Muscle layer of duodenum (tissue), 2 donors: Measurements from ENCODE around the gene SF3B3.

ENCODE experiments used
- H3K27ac ChIP-seq: one replicate; pipeline ENCODE4 v1.7.0; 2013; ENCODE audit warnings: mild to moderate bottlenecking, low read length
- H3K27me3 ChIP-seq: one replicate; pipeline ENCODE4 v1.7.0; 2013; ENCODE audit warnings: low read depth, mild to moderate bottlenecking, control low read depth, low read length
- H3K36me3 ChIP-seq, 2 donors: one replicate each; pipeline ENCODE4 v1.7.0; 2013; ENCODE audit warnings: low read length in 2 of 2, control low read depth in 1 of 2, mild to moderate bottlenecking in 1 of 2; ENCODE audit not compliant: insufficient read depth in 2 of 2, control insufficient read depth in 1 of 2
- H3K4me1 ChIP-seq, 2 donors: one replicate each; pipeline ENCODE4 v1.7.0; 2013; ENCODE audit warnings: low read length in 2 of 2, mild to moderate bottlenecking in 2 of 2, control low read depth in 1 of 2, moderate library complexity in 1 of 2; ENCODE audit not compliant: insufficient read depth in 2 of 2, control insufficient read depth in 1 of 2
- H3K4me3 ChIP-seq, 2 donors: one replicate each; pipeline ENCODE4 v1.7.0; 2013; ENCODE audit warnings: low read length in 2 of 2, low read depth in 1 of 2, mild to moderate bottlenecking in 1 of 2
- H3K9me3 ChIP-seq, 2 donors: one replicate each; pipeline ENCODE4 v1.7.0; 2013; ENCODE audit warnings: low read length in 2 of 2, control low read depth in 1 of 2, mild to moderate bottlenecking in 1 of 2; ENCODE audit not compliant: control insufficient read depth in 1 of 2
- donor health status: healthy.

SF3B3 gene

DNA sequence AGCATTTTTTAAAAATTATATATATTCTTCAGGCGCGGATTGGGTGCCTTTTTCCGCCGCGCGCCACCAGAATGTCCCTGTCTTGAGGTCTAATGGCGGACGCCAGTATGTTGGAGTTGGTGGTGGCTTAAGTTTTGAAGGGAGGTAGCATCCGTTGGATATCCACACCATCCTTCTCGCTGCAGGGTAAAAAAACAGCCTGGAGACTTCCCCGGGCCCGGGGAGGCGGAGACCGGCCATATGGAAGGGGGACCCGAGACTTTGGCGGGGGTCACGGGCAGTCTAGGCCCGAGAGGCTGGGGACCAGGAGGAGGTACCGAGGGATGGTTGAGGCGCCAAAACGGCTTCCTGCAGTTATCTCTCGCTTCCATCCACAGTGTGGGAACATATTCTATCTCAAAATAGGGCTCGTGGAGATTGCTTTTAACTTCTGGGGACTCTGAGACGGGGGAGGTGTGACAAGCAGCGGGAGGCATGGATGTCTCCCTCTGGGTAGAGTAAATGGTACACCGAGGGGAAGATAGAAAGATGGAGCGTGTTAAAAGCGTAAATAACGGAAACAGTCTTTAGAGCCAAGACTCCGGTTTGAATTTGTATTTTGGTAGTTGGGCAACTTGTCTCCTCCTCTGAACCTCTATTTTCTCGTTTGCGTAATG is at the start of gene SF3B3:
Gene SF3B3, plus strand, starts transcription at position 74 of the 656 bp plus-strand sequence. CDS start 2,841 bp downstream, outside the sequence.
- Histone ChIP-seq H3K27ac (peak within 1 kb of the TSS; percentile 99), H3K9me3 (no peaks in the 10 kb centered on the region), H3K4me1 (peaks cover 10 to 40% of the 10 kb centered on the region in 2 donors), H3K36me3 (peaks cover 18 to 19% of the 10 kb centered on the region in 2 donors), H3K27me3 (no peaks in the 10 kb centered on the region), H3K4me3 (peak within 1 kb of the TSS; percentile 99 to 100)

DNA sequence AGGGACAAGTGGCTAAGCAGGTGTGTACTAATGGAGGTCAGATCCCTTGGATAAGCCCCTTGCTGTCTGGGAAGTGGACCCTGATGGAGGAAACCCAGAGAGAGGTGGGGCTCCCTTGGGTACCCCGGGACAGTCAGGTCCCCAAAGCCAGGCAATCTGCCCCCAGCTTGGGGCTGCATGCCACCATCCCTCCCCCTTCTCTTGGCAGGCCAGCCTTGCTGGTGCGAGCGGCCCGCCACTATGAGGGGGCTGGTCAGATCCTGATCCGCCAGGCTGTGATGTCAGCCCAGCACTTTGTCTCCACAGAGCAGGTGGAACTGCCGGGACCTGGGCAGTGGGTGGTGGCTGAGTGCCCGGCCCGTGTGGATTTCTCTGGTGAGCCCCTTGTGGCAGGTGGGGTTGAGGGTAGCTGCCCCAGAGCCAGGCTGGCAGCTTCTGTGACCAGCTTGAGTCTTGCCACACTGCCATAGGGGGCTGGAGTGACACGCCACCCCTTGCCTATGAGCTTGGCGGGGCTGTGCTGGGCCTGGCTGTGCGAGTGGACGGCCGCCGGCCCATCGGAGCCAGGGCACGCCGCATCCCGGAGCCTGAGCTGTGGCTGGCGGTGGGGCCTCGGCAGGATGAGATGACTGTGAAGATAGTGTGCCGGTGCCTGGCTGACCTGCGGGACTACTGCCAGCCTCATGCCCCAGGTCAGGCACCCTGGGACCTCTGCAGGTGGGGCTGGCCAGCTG is 49.1 kb upstream of the SF3B3 start:
- H3K4me3 ChIP-seq, result no peak overlapping the region
- H3K36me3 ChIP-seq, result peaks cover 12 to 62% of the 10 kb centered on the region in 2 donors
- H3K27ac ChIP-seq, result no peak overlapping the region
- H3K9me3 ChIP-seq, result no peaks in the 10 kb centered on the region
- peaks cover 0 to 4% of the 10 kb centered on the region in 2 donors for H3K4me1 ChIP-seq
- no peaks in the 10 kb centered on the region for H3K27me3 ChIP-seq

DNA sequence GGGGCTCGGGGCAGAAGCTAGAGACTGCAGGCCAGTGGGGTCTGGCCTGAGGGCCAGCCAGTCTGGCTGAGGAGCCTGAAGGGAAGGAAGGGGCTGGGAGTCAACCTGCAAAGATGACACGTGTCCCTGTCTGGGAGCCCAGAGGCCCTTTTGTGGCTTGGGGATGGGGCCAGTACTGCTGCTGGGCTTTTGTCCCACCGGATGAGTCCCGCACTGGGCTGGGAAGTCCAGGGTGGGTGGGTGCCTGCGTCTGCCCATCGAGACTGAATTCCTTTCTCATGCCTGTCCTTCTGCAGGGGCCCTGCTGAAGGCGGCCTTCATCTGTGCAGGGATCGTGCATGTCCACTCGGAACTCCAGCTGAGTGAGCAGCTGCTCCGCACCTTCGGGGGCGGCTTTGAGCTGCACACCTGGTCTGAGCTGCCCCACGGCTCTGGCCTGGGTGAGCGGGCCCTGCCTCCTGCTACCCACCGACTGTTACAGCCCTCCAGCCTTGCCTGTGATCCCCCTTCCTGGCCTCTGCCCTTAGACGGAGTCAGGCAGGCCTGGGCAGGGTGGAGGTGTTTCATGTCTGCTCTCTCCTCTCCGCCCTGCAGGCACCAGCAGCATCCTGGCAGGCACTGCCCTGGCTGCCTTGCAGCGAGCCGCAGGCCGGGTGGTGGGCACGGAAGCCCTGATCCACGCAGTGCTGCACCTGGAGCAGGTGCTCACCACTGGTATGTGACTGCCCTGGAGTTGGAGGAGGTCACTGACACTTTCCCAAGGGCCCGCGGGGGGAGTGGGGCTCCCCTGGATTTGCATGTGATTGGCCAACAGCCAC is 48.4 kb upstream of the SF3B3 start:
- no peaks in the 10 kb centered on the region for H3K27me3 ChIP-seq
- H3K27ac ChIP-seq, result no peak overlapping the region
- peaks cover 19 to 69% of the 10 kb centered on the region in 2 donors for H3K36me3 ChIP-seq
- no peaks in the 10 kb centered on the region for H3K9me3 ChIP-seq
- H3K4me3 ChIP-seq, result no peak overlapping the region
- peaks cover 0 to 4% of the 10 kb centered on the region in 2 donors for H3K4me1 ChIP-seq

DNA sequence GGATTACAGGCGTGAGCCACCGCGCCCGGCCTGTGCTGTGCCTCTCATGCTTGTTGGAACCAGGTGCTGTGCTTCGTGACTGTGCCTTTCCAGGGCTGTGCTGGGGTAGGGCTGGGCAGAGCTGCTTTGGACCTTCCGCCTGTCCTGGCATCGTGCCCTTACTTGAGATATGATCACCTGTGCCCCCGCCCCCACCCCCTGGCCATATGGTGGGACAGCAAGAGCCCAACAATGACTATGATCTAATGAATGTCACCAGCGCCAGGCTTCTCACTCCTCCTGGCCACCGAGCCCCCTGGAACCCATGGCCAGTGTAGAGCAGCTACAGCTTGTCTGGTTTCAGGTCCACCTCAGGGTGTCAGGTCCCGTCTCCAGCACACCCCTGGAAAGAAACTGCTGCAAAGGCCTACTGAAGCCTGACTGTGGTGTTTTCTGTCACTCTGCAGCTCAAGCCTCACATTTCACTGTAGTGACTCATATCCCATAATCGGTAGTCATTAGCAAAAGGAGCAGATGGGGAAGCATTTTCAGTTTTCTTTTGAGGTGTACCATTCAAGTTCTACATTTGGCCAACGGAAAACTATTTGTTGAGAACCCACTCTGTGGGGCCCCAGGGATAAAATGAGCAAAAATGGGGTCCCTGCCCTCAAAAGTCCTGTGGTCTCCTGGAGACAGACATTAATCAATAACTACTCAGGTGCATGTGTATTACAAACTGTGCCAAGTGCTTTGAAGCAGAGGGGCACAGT is 47.2 kb upstream of the SF3B3 start:
- peaks cover 29 to 77% of the 10 kb centered on the region in 2 donors for H3K36me3 ChIP-seq
- H3K27me3 ChIP-seq, result no peaks in the 10 kb centered on the region
- H3K9me3 ChIP-seq, result no peaks in the 10 kb centered on the region
- H3K4me1 ChIP-seq, result peaks cover 0 to 4% of the 10 kb centered on the region in 2 donors
- no peak overlapping the region for H3K4me3 ChIP-seq
- H3K27ac ChIP-seq, result peak overlapping the region; percentile 36

DNA sequence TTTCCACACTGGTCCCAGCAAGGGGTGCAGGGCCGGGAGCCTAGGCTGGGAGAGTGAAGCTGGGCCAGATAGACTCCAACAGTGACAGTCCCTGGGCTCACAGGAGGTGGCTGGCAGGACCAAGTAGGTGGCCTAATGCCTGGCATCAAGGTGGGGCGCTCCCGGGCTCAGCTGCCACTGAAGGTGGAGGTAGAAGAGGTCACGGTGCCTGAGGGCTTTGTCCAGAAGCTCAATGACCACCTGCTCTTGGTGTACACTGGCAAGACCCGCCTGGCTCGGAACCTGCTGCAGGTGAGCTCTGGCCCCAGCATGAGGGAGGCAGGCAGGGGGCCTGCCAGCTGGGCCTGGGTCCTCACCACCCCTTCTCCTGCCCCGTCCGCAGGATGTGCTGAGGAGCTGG is 45.4 kb upstream of the SF3B3 start:
- no peaks in the 10 kb centered on the region for H3K9me3 ChIP-seq
- H3K27ac ChIP-seq, result no peak overlapping the region
- peaks cover 42 to 81% of the 10 kb centered on the region in 2 donors for H3K36me3 ChIP-seq
- peaks cover 0 to 4% of the 10 kb centered on the region in 2 donors for H3K4me1 ChIP-seq
- H3K4me3 ChIP-seq, result no peak overlapping the region
- H3K27me3 ChIP-seq, result no peaks in the 10 kb centered on the region

DNA sequence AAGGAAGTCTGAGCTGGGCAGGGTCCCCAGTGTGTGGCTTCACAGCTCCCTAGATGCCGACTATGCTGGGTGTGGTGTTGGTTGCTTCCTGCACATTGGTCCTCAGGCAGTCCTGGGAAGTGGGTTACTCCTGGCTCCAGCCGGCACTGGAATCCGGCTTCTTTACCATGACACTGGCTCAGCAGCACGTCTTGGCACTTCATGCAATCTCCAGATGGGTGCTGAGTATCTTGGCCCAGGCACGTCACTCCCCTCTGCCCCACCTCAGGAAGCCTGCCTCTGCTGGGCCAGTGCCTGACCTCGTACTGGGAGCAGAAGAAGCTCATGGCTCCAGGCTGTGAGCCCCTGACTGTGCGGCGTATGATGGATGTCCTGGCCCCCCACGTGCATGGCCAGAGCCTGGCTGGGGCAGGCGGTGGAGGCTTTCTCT is 44.7 kb upstream of the SF3B3 start:
- Histone ChIP-seq H3K4me1 (peaks cover 0 to 4% of the 10 kb centered on the region in 2 donors), H3K36me3 (peaks cover 43 to 81% of the 10 kb centered on the region in 2 donors), H3K4me3 (no peak overlapping the region), H3K9me3 (no peaks in the 10 kb centered on the region), H3K27ac (no peak overlapping the region), H3K27me3 (no peaks in the 10 kb centered on the region)

DNA sequence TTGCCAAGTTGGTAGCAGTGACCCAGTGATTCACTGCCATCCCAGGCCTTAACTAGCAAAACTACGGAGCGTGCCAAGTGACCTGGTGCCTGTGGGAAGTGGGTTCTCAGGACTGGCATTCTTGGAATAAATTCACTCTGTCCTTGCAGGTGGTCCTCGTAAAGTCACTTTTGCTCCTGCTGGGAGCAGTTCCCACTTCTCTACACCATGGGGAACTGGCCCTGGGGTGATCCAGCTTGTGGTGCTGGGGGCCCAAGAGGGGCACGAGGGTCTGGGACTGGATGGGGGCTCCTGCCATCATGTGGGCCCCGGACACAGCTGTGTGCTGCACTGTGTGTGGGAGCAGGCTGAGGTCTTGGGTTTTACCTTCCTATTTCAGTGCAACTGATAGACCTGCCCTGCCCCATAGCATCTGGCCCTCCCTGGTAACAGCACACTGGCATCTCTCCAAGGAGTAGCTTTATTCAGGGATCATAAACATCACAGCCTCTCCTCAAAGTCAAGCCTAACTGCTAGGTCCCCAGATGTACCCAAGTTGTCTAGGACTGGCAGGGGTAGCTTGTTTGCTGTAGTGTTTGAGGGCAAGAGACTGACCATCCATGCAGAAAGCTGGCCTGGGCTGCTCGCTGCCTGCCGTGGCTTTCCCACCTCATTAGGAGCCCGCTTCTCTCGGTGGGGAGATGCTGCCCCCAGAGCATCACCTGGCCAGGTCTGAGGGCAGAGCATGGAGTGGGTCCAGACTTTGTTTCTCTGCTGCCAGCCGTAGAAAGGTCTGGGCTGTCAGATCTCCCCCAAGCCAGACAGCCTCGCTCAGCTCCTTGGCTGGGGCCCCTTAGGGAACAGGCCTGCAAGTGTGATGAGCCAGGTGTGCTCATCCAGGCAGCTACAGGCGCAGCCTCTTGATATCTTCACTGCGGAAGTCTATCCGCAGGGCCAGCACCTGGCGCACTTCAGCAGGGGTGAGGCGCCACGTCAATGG is 43.2 kb upstream of the SF3B3 start:
- no peaks in the 10 kb centered on the region for H3K9me3 ChIP-seq
- no peak overlapping the region for H3K27ac ChIP-seq
- no peak overlapping the region for H3K4me3 ChIP-seq
- peaks cover 45 to 68% of the 10 kb centered on the region in 2 donors for H3K36me3 ChIP-seq
- no peaks in the 10 kb centered on the region for H3K27me3 ChIP-seq
- peaks cover 0 to 4% of the 10 kb centered on the region in 2 donors for H3K4me1 ChIP-seq

DNA sequence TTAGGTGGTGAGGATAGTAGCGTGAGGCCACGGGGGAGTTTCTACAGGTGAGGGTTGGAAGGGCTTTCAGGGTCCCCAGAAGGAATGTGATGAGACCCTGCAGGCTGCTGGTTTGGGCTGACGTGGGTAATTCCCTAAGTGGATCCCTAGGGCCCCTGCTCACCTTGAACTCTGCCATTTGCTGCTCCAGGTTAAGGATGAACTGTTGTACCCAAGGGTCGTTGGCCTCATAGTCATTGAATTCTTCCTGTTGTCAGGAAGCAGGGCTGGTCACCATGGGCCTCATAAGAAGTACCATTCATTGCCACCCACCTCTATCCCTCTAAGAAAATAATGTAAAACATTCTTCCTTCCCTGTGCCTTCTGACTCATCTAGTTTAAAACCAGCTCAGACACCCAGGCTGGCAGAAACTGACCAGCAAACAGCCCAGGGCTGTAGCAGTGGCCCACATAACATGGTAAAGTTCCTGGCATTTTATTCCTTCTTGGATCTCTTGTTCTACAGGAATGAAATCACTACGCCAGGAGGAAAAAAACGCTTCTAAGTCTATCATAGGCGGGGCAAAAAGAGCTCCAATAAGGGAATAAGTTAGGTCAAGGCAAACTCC is 41.6 kb upstream of the SF3B3 start:
- Histone ChIP-seq H3K9me3 (no peaks in the 10 kb centered on the region), H3K27me3 (no peaks in the 10 kb centered on the region), H3K36me3 (peaks cover 45 to 64% of the 10 kb centered on the region in 2 donors), H3K4me3 (no peak overlapping the region), H3K4me1 (no peaks in the 10 kb centered on the region), H3K27ac (no peak overlapping the region)

DNA sequence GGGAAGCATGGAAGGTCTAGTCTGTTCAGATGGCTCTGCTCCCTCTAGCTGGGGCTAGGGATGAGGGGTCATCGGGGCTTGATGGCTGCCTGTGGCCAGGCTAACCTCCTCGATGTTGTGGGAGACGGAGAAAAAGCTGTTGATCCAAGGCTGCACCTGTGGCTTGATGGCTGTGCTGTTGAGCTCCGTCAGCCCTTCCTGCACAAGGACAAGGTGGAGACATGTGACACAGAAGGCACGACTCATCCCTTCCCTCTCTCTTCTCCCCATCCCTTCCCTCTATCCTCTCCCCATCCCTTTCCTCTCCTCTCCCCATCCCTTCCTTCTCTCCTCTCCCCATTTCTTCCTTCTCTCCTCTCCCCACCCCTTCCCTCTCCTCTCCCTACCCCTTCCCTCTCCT is 41.0 kb upstream of the SF3B3 start:
- H3K4me1 ChIP-seq, result no peaks in the 10 kb centered on the region
- no peak overlapping the region for H3K27ac ChIP-seq
- no peak overlapping the region for H3K4me3 ChIP-seq
- H3K36me3 ChIP-seq, result peaks cover 45 to 61% of the 10 kb centered on the region in 2 donors
- no peaks in the 10 kb centered on the region for H3K27me3 ChIP-seq
- no peaks in the 10 kb centered on the region for H3K9me3 ChIP-seq

DNA sequence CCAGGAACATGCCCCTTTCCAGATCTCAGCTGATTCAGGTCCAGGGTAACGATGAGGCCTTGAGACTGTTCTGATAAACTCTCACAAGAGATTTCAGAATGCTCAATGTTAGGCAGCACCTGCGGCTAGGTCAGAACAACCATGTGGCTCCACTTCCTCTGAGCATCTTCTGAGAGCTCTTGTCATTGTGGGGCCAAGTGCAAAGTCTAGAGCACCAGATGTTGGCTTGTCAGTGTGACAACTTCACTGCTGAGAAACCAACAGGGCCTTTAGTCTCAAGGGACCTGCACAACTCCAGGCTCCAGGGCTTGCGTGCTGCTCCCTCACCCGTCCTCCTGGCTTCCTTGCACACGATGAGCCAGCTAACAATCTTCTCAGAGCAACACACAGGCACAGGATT is 40.2 kb upstream of the SF3B3 start:
- no peaks in the 10 kb centered on the region for H3K27me3 ChIP-seq
- no peaks in the 10 kb centered on the region for H3K9me3 ChIP-seq
- no peak overlapping the region for H3K27ac ChIP-seq
- no peaks in the 10 kb centered on the region for H3K4me1 ChIP-seq
- H3K4me3 ChIP-seq, result no peak overlapping the region
- H3K36me3 ChIP-seq, result peaks cover 45 to 53% of the 10 kb centered on the region in 2 donors
